GM21360 (cell line): Measurements from ENCODE around the gene GPC6.

ENCODE experiments used
- ATAC-seq: cut with Tn5 transposase; IDR thresholded peaks from one replicate; pipeline ENCODE4 v1.9.1; 2021; ENCODE audit warnings: mild to moderate bottlenecking, moderate library complexity; ENCODE audit not compliant: unreplicated experiment

GPC6 gene

DNA sequence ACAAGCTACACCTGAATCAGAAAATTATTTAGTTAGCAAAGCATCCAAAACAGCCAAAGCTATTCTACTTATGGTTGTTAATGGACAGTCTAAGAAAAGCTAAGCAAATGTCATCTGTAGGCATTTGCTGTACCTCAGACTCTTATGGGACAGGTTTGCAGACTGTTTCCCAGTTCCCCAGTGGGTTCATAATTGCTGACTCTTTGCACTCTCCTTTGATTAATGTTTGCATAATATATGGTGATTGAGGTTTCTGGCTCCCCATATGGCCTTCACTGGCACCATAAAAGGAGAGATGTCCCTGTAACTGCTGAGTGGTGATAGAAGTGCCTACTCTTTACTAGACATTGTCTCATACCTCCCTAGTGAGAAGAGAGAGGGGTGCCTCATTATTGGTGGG, 142.1 kb downstream of the GPC6 start:
- ATAC-seq, result no peak

- ATAC-seq, result no peak
Measured at GRCh38 chr13:93372856-93373255, 146.2 kb downstream of the GPC6 start.

DNA sequence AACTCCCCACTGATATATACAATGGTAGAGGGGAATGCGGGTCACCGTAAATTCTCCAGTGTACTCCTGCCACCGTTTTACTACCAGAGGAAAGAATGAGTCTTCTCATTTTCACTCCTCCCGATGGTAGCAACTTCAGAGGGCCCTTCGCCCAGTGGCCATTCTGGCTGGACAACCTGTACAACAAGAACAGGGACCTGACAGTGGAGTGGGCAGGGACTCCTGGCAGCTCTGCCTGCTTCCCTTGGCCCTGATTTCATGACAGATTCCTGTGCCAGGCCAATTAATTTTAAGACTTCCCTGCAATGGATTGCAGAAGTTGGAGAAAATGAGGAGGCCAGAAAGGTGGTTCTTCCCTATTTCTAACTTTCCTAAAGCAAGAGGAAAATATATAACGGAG, 148.9 kb downstream of the GPC6 start:
- no peak for ATAC-seq

- no peak for ATAC-seq
Measured at GRCh38 chr13:93377196-93377595, 150.6 kb downstream of the GPC6 start.

- ATAC-seq, result no peak
Measured at GRCh38 chr13:93378184-93378583, 151.6 kb downstream of the GPC6 start.

DNA sequence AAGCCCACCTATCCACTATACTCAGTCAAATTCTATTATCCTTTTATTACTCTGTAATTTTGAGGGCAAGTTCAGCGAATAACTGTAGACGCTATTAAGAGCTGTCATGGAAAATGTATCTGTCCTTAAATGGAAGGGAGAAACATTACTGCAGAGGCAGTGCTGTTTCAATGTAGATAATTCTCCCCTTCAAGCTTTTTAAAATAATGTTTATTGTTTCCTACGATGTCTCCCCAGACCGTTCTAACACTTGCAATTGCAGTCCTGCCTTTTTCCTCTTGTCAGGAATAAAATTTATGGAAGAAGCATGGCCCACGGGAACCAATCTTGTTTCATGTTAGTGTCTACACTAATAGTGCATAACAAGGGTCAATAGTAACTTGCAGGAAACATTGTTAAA, 159.5 kb downstream of the GPC6 start:
- ATAC-seq, result no peak

GRCh38 chr13:93388701-93389100, 162.1 kb downstream of the GPC6 start:
- ATAC-seq, result no peak

DNA sequence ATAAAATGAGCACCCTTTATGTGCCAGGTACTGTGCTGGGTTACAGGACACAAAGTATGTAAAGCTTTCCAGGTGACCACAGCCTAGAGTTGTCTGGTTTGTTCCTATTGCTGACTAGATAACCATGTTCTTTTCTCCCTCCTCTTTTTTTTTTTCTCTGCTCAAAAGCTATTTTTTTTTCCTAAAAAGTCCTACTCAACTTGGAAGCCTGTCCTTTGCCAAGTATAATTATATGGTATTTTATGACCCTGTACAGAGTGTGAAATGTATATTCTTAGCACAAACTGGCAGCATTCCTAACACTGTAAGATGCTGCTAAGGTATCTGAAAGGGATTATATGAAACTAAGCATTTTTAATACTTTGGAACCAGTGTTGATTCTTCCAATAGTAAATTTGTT, 171.0 kb downstream of the GPC6 start:
- ATAC-seq, result no peak

DNA sequence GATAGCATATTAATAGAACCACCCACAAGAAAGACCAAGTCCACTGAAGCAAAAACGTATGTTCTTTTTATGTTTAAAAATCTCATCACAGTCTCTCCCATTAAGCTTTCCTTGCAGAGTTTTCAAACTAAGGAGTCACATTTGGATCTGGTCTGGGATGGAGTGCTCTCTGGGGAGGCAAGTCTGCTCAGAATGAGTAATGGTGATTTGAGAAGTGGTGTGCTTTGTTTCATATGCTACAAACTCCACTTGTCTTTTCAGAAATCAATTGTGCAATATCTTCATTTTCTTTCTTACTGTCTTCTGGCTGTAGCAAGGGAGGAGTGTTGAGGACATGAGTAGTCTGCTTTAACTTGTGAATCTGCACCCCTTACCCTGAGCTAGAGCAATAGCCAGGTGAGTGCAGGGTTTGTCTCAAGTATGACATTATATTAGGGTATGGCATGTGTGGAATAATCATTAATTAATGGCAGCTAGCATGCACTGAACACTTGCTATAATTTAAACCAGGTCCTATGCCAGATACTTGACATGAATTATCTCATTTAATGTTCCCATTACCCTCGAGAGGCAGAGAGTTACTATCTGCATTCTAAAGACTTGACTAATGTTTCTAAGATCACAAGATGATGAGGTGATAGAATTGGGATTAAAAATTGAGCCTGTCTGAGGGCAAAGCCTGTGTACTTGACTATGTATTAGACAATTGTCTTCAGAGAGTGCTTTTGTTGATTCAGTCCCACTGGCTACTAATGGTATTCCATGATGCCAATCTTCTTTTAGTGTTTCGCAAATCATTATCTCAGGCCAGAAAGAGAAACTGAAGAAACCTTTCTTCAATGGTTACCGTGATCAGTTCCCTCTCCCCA, 171.8 kb downstream of the GPC6 start:
- no peak for ATAC-seq

- no peak for ATAC-seq
Measured at GRCh38 chr13:93399212-93399611, 172.6 kb downstream of the GPC6 start.

- no peak for ATAC-seq
Measured at GRCh38 chr13:93406136-93406535, 179.5 kb downstream of the GPC6 start.

GRCh38 chr13:93407551-93407950, 180.9 kb downstream of the GPC6 start:
- ATAC-seq, result no peak

GRCh38 chr13:93409001-93409400, 182.4 kb downstream of the GPC6 start:
- ATAC-seq, result no peak

DNA sequence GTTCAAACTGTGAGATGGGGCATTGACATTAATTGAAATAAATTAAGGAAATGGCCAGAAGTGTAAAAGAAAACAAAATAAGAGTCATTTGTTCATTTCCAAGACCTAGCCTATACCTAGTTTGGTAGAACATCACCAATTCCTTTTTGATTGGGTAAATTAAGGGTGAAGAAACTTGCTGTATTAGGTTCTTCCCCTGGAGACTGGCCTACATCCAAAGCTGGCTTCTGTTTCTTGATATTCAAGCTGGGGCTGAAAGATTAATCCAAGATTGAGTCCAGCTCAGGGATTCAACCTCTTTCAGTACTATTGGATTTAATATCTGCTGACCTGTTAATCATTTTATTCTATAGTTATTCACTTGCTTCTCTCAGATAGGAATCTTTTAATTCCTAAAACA, 183.2 kb downstream of the GPC6 start:
- ATAC-seq, result no peak

DNA sequence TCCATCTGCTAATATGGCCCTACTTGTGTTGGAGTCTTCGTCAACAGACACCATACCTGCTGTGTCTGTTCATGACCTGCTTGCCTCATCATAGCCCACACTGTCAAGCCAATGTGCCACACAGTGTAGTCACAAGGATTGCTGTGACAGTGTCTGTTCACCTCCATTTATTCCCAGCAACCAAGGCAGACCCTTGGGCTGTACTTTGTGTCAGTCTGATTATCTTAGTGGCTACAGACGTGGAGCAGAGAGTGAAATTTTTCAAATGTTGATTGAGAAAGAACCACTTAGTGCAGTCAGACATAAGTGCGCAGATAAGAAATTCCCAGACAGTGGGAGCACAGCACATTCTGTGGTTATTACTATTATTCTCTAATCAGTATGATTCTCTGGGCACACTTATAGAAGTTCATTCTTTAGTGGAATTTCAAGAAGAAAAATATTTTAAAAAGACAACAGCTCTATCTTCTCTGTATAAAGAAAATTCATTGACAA, 184.6 kb downstream of the GPC6 start:
- no peak for ATAC-seq

- no peak for ATAC-seq
Measured at GRCh38 chr13:93412676-93413075, 186.1 kb downstream of the GPC6 start.

GRCh38 chr13:93413972-93414717, 187.5 kb downstream of the GPC6 start:
- ATAC-seq, result no peak

- no peak for ATAC-seq
Measured at GRCh38 chr13:93416736-93417355, 190.2 kb downstream of the GPC6 start.

- ATAC-seq, result no peak
Measured at GRCh38 chr13:93418398-93418797, 191.8 kb downstream of the GPC6 start.

GRCh38 chr13:93420206-93420605, 193.6 kb downstream of the GPC6 start:
- no peak for ATAC-seq

DNA sequence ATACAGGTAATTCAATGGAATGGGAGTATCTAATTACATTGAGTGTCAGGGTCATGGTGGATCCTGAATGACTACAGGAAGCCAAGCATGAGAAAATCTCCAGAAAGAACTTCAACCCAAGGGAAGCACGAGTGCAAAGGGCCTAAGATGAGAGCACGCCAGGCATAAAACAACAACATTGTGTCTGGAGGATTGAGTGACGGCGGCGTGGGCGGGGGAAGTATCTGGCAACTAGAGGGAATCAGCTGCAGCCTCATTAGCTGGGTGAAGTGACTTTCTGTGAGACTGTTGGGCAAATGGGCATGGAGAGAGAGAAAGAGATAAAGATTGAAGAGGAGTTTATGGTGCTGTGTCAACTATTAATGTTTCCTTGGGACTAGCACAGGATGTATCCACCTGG, 194.3 kb downstream of the GPC6 start:
- ATAC-seq, result no peak
